ENCODE results near the gene TRIM17.

DNA sequence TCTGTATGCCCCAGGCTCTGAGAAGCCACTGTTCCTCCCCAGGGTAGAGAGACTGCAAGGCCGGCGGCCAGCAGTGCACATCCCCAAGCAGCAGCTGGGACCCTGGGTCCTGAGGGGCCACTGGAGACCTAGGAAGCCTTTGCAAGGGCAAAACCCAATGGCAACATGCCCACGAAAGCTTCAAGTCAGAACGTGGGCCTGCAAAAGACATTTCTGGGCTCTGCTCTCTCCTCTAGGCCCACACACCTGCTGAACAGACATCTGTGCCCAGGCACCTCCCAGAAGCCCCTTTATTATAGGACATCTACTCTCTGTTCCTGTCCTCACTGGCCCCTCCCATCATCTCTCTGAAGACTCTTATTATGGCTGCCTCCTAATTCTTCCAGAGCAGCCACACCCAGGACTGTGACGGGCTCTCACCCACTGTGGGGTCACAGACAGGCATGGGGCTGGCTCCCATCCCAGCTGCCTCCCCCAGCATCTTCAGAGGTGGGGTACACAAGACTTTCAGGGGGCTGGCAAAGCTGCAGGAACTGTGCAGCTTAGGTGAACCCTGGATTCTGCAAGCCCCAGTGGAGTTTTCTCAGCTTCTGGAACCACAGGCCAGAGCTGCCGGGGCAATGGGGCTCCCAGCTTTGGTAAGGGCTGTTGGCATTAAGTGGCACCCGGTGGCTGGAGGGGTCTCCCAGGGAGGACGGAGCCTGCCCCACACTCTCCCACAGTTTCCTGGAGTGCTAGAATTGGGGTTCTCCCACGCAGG is 22.7 kb downstream of the TRIM17 start:
- TF ChIP-seq PBX3 (IDR thresholded peaks at IDR 0.05) (no peak), CTCF (IDR thresholded peaks at IDR 0.05) (no peak), FOXM1 (IDR thresholded peaks at IDR 0.05; ENCODE audit: low read depth) (no peak), TAF1 (IDR thresholded peaks at IDR 0.05; ENCODE audit: borderline replicate concordance, low read depth, low read length) (no peak), MAX (IDR thresholded peaks at IDR 0.05; ENCODE audit: low read depth) (no peak), FOSL2 (IDR thresholded peaks at IDR 0.05; ENCODE audit: borderline replicate concordance, low read depth) (no peak), JUND (IDR thresholded peaks at IDR 0.05) (no peak), SIN3A (IDR thresholded peaks at IDR 0.05; ENCODE audit: borderline replicate concordance, low read depth, low read length) (no peak), YY1 (IDR thresholded peaks at IDR 0.05; ENCODE audit: low read depth) (no peak)
